K562 (cell line): ENCODE results near the gene GCGR. TPM values are rescaled to one million over a fixed set of nuclear protein-coding genes. Genes with fewer than 3 reads are reported as not detected.
A peak's percentile ranks its signal among the peaks of the same experiment; 100 is the strongest.

ENCODE experiments used
- ADNP ChIP-seq: fragments of 200-800 bp; sonication (Bioruptor generic); IDR thresholded peaks from 2 replicates; pipeline ENCODE4 v1.6.1; 2016; ENCODE audit warnings: missing genetic modification characterization, missing compliant biosample characterization
- CREM ChIP-seq: IDR thresholded peaks from 2 replicates; pipeline ENCODE4 v1.6.1; 2014; ENCODE audit warnings: antibody characterized with exemption, low read depth
- EGR1 ChIP-seq: fragments of 450-650 bp; conservative IDR thresholded peaks from 2 replicates; pipeline ENCODE4 v1.6.1; 2017; ENCODE audit warnings: mild to moderate bottlenecking
- NR2F6 ChIP-seq: fragments of 450-650 bp; formaldehyde crosslinking; IDR thresholded peaks from 2 replicates; pipeline ENCODE4 v1.4.0; 2020; ENCODE audit warnings: mild to moderate bottlenecking
- RBM14 ChIP-seq: fragments of 200-400 bp; formaldehyde crosslinking; IDR thresholded peaks from 2 replicates; pipeline ENCODE4 v1.6.1; 2018; ENCODE audit warnings: low read depth, mild to moderate bottlenecking, low read length, moderate library complexity, borderline replicate concordance; ENCODE audit not compliant: insufficient read depth
- SNIP1 ChIP-seq: fragments of 450-650 bp; IDR thresholded peaks from 2 replicates; pipeline ENCODE4 v1.7.1; 2017; ENCODE audit warnings: low read depth, mild to moderate bottlenecking
- SRSF7 ChIP-seq: fragments of 200-400 bp; formaldehyde crosslinking; optimal IDR thresholded peaks from 2 replicates; pipeline ENCODE3; 2017; ENCODE audit warnings: mild to moderate bottlenecking, low read depth, low read length
- TAF1 ChIP-seq: IDR thresholded peaks from 2 replicates; pipeline ENCODE4 v1.6.1; 2011; ENCODE audit warnings: mild to moderate bottlenecking, low read length, moderate library complexity; ENCODE audit not compliant: insufficient read depth, control insufficient read depth, severe bottlenecking; ENCODE audit errors: extremely low read depth
- polyA plus RNA-seq, 8 experiments: library from polyadenylated mRNA; depleted of rRNA in 4 of 8; stranded (reverse) in 5 of 8; unstranded in 3 of 8; fragments of >200 nt; fragmentation: Nextera tagmentation in 2 of 8; fragmentation: Illumina TruSeq in 1 of 8; extraction: Ambion mirVana in 2 of 8; extraction: Trizol in 1 of 8; gene quantifications; 2 replicates each; pipeline versions ENCODE4 v1.2.1 to v1.2.3, GENCODE V29; 2011 to 2014; ENCODE audit warnings: inconsistent platforms in 1 of 8, missing spikeins in 1 of 8
- total RNA-seq, 7 experiments: library from RNA; depleted of rRNA in 6 of 7; stranded (reverse); fragments of >200 nt in 6 of 7; fragmentation: Illumina TruSeq in 2 of 7; extraction: Trizol in 2 of 7; gene quantifications; 2 replicates each; pipeline versions ENCODE4 v1.2.1 to v1.2.3, GENCODE V29; 2011 to 2021; ENCODE audit warnings: low replicate concordance in 1 of 7
- TF ChIP-seq, protein P1 (sequence below): sonication (generic); IDR thresholded peaks from 2 replicates; pipeline ENCODE4 v1.6.1; 2016
- TF ChIP-seq, protein P2 (sequence below), 2 experiments: fragments of 450-650 bp; IDR thresholded peaks; 2 replicates each; pipeline ENCODE4 v1.6.1; 2018; ENCODE audit warnings: mild to moderate bottlenecking in 2 of 2, low read depth in 1 of 2; ENCODE audit not compliant: partially characterized antibody in 2 of 2
- TF ChIP-seq, protein P3 (sequence below): fragments of 450-650 bp; IDR thresholded peaks from 2 replicates; pipeline ENCODE4 v1.6.1; 2016; ENCODE audit warnings: low read depth
- TF ChIP-seq, protein P4 (sequence below): fragments of 450-650 bp; IDR thresholded peaks from 2 replicates; pipeline ENCODE4 v1.7.0; 2016; ENCODE audit warnings: borderline replicate concordance

GCGR gene
- total and polyA plus RNA-seq, 9 of the 15 experiments (the other 6 are each of a cell fraction or from before 2014, with no cell fraction given), result not detected

DNA sequence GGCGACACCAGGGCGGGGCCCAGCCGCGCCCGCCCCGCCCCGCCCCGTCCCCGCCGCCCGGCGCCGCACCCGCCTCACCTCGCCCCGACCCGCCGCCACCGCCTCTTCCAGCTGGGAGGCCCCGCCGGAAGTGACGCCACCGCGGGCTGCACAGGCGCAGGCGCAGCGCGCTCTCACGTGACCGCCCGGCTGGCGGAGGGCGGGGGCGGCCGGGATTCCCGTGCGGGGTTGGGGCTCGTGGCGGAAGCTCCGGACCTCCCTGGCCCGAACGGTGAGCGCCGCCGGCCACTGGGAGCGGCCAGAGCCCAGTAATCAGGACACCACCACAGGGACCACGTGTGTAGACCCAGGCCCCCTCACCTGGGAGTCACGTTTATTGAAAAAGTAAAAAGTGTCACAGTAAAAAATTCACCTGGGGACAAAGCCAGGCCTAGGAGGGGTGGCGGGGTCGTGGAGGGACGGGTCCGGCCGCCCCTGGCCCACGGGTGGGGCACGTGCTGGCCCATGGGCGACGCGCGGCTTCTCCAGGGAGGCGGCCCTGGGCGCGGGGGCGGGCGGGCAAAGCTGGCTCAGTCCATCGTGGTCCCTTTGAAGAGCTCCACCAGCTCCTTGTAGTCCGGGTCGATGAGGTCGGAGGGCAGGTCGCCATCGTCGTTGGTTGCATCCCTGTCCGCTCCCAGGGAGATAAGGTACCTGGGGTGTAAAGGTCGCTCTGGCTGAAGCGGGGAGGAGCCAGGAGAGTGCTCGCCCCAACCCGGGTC is 29.4 kb downstream of the GCGR start, which contains the start of gene MCRIP1 (continued):
- TF ChIP-seq, protein P1, sequence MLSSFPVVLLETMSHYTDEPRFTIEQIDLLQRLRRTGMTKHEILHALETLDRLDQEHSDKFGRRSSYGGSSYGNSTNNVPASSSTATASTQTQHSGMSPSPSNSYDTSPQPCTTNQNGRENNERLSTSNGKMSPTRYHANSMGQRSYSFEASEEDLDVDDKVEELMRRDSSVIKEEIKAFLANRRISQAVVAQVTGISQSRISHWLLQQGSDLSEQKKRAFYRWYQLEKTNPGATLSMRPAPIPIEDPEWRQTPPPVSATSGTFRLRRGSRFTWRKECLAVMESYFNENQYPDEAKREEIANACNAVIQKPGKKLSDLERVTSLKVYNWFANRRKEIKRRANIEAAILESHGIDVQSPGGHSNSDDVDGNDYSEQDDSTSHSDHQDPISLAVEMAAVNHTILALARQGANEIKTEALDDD, result no peak
- TF ChIP-seq, protein P2, sequence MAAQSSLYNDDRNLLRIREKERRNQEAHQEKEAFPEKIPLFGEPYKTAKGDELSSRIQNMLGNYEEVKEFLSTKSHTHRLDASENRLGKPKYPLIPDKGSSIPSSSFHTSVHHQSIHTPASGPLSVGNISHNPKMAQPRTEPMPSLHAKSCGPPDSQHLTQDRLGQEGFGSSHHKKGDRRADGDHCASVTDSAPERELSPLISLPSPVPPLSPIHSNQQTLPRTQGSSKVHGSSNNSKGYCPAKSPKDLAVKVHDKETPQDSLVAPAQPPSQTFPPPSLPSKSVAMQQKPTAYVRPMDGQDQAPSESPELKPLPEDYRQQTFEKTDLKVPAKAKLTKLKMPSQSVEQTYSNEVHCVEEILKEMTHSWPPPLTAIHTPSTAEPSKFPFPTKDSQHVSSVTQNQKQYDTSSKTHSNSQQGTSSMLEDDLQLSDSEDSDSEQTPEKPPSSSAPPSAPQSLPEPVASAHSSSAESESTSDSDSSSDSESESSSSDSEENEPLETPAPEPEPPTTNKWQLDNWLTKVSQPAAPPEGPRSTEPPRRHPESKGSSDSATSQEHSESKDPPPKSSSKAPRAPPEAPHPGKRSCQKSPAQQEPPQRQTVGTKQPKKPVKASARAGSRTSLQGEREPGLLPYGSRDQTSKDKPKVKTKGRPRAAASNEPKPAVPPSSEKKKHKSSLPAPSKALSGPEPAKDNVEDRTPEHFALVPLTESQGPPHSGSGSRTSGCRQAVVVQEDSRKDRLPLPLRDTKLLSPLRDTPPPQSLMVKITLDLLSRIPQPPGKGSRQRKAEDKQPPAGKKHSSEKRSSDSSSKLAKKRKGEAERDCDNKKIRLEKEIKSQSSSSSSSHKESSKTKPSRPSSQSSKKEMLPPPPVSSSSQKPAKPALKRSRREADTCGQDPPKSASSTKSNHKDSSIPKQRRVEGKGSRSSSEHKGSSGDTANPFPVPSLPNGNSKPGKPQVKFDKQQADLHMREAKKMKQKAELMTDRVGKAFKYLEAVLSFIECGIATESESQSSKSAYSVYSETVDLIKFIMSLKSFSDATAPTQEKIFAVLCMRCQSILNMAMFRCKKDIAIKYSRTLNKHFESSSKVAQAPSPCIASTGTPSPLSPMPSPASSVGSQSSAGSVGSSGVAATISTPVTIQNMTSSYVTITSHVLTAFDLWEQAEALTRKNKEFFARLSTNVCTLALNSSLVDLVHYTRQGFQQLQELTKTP (IDR thresholded peaks at IDR 0.05; ENCODE audit: low read depth in 1 of 2, partially characterized antibody in 2 of 2), result no peak
- TF ChIP-seq SNIP1 (no peak), CREM (peak; percentile 94), ADNP (no peak), SRSF7 (no peak), NR2F6 (no peak), TAF1 (peak; percentile 79), EGR1 (peak; percentile 91), RBM14 (no peak)
- TF ChIP-seq, protein P3, sequence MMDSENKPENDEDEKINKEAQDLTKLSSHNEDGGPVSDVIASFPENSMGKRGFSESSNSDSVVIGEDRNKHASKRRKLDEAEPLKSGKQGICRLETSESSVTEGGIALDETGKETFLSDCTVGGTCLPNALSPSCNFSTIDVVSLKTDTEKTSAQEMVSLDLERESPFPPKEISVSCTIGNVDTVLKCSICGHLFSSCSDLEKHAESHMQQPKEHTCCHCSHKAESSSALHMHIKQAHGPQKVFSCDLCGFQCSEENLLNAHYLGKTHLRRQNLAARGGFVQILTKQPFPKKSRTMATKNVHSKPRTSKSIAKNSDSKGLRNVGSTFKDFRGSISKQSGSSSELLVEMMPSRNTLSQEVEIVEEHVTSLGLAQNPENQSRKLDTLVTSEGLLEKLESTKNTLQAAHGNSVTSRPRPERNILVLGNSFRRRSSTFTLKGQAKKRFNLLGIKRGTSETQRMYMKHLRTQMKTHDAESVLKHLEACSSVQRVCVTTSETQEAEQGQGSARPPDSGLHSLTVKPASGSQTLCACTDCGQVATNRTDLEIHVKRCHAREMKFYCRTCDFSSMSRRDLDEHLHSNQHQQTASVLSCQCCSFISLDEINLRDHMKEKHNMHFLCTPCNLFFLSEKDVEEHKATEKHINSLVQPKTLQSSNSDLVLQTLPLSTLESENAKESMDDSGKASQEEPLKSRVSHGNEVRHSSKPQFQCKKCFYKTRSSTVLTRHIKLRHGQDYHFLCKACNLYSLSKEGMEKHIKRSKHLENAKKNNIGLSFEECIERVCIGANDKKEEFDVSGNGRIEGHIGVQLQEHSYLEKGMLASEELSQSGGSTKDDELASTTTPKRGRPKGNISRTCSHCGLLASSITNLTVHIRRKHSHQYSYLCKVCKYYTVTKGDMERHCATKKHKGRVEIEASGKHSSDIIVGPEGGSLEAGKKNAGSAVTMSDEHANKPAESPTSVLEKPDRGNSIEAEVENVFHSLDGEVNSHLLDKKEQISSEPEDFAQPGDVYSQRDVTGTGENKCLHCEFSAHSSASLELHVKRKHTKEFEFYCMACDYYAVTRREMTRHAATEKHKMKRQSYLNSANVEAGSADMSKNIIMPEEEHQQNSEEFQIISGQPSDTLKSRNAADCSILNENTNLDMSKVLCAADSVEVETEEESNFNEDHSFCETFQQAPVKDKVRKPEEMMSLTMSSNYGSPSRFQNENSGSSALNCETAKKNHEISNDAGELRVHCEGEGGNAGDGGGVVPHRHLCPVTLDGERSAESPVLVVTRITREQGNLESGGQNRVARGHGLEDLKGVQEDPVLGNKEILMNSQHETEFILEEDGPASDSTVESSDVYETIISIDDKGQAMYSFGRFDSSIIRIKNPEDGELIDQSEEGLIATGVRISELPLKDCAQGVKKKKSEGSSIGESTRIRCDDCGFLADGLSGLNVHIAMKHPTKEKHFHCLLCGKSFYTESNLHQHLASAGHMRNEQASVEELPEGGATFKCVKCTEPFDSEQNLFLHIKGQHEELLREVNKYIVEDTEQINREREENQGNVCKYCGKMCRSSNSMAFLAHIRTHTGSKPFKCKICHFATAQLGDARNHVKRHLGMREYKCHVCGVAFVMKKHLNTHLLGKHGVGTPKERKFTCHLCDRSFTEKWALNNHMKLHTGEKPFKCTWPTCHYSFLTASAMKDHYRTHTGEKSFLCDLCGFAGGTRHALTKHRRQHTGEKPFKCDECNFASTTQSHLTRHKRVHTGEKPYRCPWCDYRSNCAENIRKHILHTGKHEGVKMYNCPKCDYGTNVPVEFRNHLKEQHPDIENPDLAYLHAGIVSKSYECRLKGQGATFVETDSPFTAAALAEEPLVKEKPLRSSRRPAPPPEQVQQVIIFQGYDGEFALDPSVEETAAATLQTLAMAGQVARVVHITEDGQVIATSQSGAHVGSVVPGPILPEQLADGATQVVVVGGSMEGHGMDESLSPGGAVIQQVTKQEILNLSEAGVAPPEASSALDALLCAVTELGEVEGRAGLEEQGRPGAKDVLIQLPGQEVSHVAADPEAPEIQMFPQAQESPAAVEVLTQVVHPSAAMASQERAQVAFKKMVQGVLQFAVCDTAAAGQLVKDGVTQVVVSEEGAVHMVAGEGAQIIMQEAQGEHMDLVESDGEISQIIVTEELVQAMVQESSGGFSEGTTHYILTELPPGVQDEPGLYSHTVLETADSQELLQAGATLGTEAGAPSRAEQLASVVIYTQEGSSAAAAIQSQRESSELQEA, result no peak
- TF ChIP-seq, protein P4, sequence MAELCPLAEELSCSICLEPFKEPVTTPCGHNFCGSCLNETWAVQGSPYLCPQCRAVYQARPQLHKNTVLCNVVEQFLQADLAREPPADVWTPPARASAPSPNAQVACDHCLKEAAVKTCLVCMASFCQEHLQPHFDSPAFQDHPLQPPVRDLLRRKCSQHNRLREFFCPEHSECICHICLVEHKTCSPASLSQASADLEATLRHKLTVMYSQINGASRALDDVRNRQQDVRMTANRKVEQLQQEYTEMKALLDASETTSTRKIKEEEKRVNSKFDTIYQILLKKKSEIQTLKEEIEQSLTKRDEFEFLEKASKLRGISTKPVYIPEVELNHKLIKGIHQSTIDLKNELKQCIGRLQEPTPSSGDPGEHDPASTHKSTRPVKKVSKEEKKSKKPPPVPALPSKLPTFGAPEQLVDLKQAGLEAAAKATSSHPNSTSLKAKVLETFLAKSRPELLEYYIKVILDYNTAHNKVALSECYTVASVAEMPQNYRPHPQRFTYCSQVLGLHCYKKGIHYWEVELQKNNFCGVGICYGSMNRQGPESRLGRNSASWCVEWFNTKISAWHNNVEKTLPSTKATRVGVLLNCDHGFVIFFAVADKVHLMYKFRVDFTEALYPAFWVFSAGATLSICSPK, result no peak
